HL-60 (cell line): ENCODE results near the gene ITGA2B.

Experiments used
- CTCF ChIP-seq: IDR thresholded peaks from one replicate; pipeline ENCODE4 v1.5.1; 2011; ENCODE audit warnings: low read length, control low read depth, inconsistent platforms; ENCODE audit not compliant: insufficient read depth
- POLR2AphosphoS5 ChIP-seq: IDR thresholded peaks from 2 replicates; pipeline ENCODE4 v1.6.1; 2012; ENCODE audit warnings: low read depth
- REST ChIP-seq: IDR thresholded peaks from 2 replicates; pipeline ENCODE4 v1.6.1; 2012; ENCODE audit warnings: low read depth; ENCODE audit not compliant: insufficient replicate concordance
- SPI1 ChIP-seq: IDR thresholded peaks from 2 replicates; pipeline ENCODE4 v1.6.1; 2012; ENCODE audit warnings: low read depth, mild to moderate bottlenecking, borderline replicate concordance

GRCh38 chr17:44376124-44376523 lies 13.3 kb downstream of the ITGA2B start:
- TF ChIP-seq CTCF (peak; percentile 31), POLR2AphosphoS5 (no peak), REST (no peak), SPI1 (no peak)
